ENCODE measurements around the gene LDHA. TPM values are rescaled to one million over a fixed set of nuclear protein-coding genes. Genes with fewer than 3 reads are reported as not detected.

Gene LDHA
- total RNA-seq, 2 experiments from 2014 or later, result 398 to 1,156 TPM

DNA sequence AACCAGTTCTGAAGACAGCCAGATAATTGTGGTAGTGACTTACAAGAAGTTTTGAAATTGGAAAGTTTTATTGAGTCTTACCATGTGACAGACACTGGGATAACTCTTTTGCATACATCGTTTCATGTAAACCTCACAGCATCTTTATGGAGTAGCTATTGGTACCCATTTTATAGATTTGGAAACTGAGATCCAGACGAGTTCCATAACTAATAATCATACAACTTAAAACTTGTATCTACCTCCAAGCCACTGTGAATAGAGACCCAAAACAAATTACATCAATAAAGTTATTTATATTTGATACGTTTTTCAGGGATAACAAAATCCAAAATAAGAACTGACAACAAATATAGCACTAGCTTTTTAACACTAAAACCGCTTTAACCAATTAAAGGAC, 35.7 kb upstream of the LDHA start:
- Histone ChIP-seq H3K9me3 (ENCODE audit: low read length) (no peaks in the 10 kb centered on the region), H3K36me3 (ENCODE audit: insufficient read depth, low read length) (peaks cover 89% of the 10 kb centered on the region), H3K4me2 (ENCODE audit: low read length) (no peak overlapping the region), H2AFZ (ENCODE audit: low read length) (no peak overlapping the region), H4K20me1 (ENCODE audit: insufficient read depth, low read length) (no peaks in the 10 kb centered on the region), H3K4me1 (ENCODE audit: insufficient read depth, low read length, poor library complexity, severe bottlenecking) (no peaks in the 10 kb centered on the region), H3K27ac (ENCODE audit: low read depth, low read length, poor library complexity, severe bottlenecking) (no peak overlapping the region), H3K4me3 (ENCODE audit: low read depth, low read length, poor library complexity, severe bottlenecking) (no peak overlapping the region), H3K79me2 (ENCODE audit: insufficient read depth, low read depth, low read length) (no peaks in the 10 kb centered on the region), H3K9me2 (ENCODE audit: insufficient read depth, low read length) (no peaks in the 10 kb centered on the region)
- no TSS peak for BruUV-seq (replicated peaks)
- no peak for TF ChIP-seq EZH2phosphoT487 (IDR thresholded peaks at IDR 0.05; ENCODE audit: borderline replicate concordance, low read depth, low read length)
- TF ChIP-seq, protein P1, sequence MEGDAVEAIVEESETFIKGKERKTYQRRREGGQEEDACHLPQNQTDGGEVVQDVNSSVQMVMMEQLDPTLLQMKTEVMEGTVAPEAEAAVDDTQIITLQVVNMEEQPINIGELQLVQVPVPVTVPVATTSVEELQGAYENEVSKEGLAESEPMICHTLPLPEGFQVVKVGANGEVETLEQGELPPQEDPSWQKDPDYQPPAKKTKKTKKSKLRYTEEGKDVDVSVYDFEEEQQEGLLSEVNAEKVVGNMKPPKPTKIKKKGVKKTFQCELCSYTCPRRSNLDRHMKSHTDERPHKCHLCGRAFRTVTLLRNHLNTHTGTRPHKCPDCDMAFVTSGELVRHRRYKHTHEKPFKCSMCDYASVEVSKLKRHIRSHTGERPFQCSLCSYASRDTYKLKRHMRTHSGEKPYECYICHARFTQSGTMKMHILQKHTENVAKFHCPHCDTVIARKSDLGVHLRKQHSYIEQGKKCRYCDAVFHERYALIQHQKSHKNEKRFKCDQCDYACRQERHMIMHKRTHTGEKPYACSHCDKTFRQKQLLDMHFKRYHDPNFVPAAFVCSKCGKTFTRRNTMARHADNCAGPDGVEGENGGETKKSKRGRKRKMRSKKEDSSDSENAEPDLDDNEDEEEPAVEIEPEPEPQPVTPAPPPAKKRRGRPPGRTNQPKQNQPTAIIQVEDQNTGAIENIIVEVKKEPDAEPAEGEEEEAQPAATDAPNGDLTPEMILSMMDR (conservative IDR thresholded peaks at IDR 0.05; ENCODE audit: low read length), result no peak
- ChIA-PET CTCF (ENCODE audit: unreplicated experiment) (no interaction called here), POLR2A (interaction anchor here (0.6 kb wide), 1 partner anchor 15 kb away, joined by 3 read pairs; no protein-coding TSS in a partner anchor)
- no peak for DNase-seq (ENCODE audit: low spot score)
- intact Hi-C loops (cut with micrococcal nuclease; ENCODE audit: unreplicated experiment), result no loop called here

GRCh38 chr11:18361154-18361553, 33.2 kb upstream of the LDHA start:
- H3K4me3 ChIP-seq (ENCODE audit: low read depth, low read length, poor library complexity, severe bottlenecking), result no peak overlapping the region
- no peak overlapping the region for H3K4me2 ChIP-seq (ENCODE audit: low read length)
- intact Hi-C loops (cut with micrococcal nuclease; ENCODE audit: unreplicated experiment), result no loop called here
- H3K36me3 ChIP-seq (ENCODE audit: insufficient read depth, low read length), result peaks cover 96% of the 10 kb centered on the region
- CTCF ChIA-PET (ENCODE audit: unreplicated experiment), result no interaction called here
- no peak for TF ChIP-seq EZH2phosphoT487 (IDR thresholded peaks at IDR 0.05; ENCODE audit: borderline replicate concordance, low read depth, low read length)
- TF ChIP-seq, protein P1 (conservative IDR thresholded peaks at IDR 0.05; ENCODE audit: low read length), result no peak
- no TSS peak for BruUV-seq (replicated peaks)
- POLR2A ChIA-PET, result no interaction called here
- H3K4me1 ChIP-seq (ENCODE audit: insufficient read depth, low read length, poor library complexity, severe bottlenecking), result no peaks in the 10 kb centered on the region
- DNase-seq (ENCODE audit: low spot score), result no peak
- no peaks in the 10 kb centered on the region for H3K9me3 ChIP-seq (ENCODE audit: low read length)
- no peaks in the 10 kb centered on the region for H3K79me2 ChIP-seq (ENCODE audit: insufficient read depth, low read depth, low read length)
- H2AFZ ChIP-seq (ENCODE audit: low read length), result no peak overlapping the region
- no peak overlapping the region for H3K27ac ChIP-seq (ENCODE audit: low read depth, low read length, poor library complexity, severe bottlenecking)
- H4K20me1 ChIP-seq (ENCODE audit: insufficient read depth, low read length), result no peaks in the 10 kb centered on the region
- no peaks in the 10 kb centered on the region for H3K9me2 ChIP-seq (ENCODE audit: insufficient read depth, low read length)

DNA sequence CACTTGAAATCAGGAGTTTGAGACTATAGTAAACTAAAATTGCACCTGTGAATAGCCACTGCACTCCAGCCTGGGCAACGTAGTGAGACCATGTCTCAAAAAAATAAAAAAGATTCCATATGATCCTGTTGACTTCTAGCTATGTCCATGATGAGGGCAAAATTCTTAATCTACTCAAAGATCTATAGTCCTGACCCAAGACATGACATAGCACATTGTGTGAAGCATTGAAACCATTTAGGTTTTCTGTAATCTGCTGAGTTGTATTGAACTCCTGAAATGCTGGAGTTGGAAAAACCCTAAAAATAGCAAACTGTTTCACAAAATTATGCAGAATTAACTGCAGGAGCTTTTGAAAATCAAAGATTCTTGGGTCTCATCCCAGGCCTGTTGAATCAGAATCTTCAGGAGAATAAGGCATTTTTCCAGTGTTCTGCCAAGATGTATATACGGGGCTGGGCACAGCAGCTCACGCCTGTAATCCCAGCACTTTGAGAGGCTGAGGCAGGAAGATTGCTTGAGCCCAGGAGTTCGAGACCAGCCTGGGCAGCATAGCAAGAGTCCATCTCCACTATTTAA, 29.8 kb upstream of the LDHA start:
- ChIA-PET POLR2A (interaction anchor here (0.6 to 2.5 kb wide), 6 partner anchors 9 to 404 kb away, joined by 3 to 12 read pairs (median 6); partner anchors contain the start of gene LDHA), CTCF (ENCODE audit: unreplicated experiment) (no interaction called here)

More for the DNA sequence above, 29.8 kb upstream of the LDHA start:
- BruUV-seq (replicated peaks), result no TSS peak
- Histone ChIP-seq H3K79me2 (ENCODE audit: insufficient read depth, low read depth, low read length) (no peaks in the 10 kb centered on the region), H3K4me1 (ENCODE audit: insufficient read depth, low read length, poor library complexity, severe bottlenecking) (no peaks in the 10 kb centered on the region), H3K36me3 (ENCODE audit: insufficient read depth, low read length) (peaks cover 90% of the 10 kb centered on the region), H2AFZ (ENCODE audit: low read length) (no peak overlapping the region), H3K9me3 (ENCODE audit: low read length) (no peaks in the 10 kb centered on the region), H4K20me1 (ENCODE audit: insufficient read depth, low read length) (no peaks in the 10 kb centered on the region), H3K9me2 (ENCODE audit: insufficient read depth, low read length) (no peaks in the 10 kb centered on the region), H3K4me3 (ENCODE audit: low read depth, low read length, poor library complexity, severe bottlenecking) (no peak overlapping the region), H3K4me2 (ENCODE audit: low read length) (no peak overlapping the region), H3K27ac (ENCODE audit: low read depth, low read length, poor library complexity, severe bottlenecking) (no peak overlapping the region)
- TF ChIP-seq, protein P1 (conservative IDR thresholded peaks at IDR 0.05; ENCODE audit: low read length), result no peak
- no peak for TF ChIP-seq EZH2phosphoT487 (IDR thresholded peaks at IDR 0.05; ENCODE audit: borderline replicate concordance, low read depth, low read length)
- DNase-seq (ENCODE audit: low spot score), result no peak
- intact Hi-C loops (cut with micrococcal nuclease; ENCODE audit: unreplicated experiment), result no loop called here

Measured in OCI-LY7 (cell line).